GM12891 (cell line): ENCODE data around the gene FHIP2A.

Experiments
- SPI1 ChIP-seq: IDR thresholded peaks from 2 replicates; pipeline ENCODE4 v1.6.1; 2011; ENCODE audit warnings: low read depth, low read length, control low read depth
- TAF1 ChIP-seq: IDR thresholded peaks from 2 replicates; pipeline ENCODE4 v1.6.1; 2011; ENCODE audit warnings: low read depth, low read length, control low read depth

DNA sequence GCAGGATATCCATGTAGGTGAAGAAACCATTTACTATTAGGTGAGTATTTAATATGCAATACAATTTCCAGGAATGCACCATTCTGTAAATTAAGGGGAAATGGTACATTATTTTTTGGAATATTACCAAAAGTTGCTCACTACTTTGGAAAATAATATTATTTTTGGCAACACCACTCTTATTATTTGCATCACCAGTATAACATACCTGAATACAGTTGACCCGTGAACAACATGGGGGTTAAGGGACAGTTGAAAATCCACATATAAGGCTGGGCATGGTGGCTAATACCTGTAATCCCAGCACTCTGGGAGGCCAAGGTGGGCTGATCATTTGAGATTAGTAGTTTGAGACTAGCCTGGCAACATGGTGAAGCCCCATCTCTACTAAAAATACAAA is 21.2 kb upstream of the FHIP2A start:
- TF ChIP-seq SPI1, result no peak
- no peak for TF ChIP-seq TAF1
